ENCODE data around the gene MAMDC2. TPM values are rescaled to one million over a fixed set of nuclear protein-coding genes. Genes with fewer than 3 reads are reported as not detected.
"Not testable (repeated sequence)": the region's sequence is repeated elsewhere in the genome, so short reads cannot be mapped to it uniquely, and the experiment has no call there.

Gene MAMDC2
- total RNA-seq, 6 experiments from 2014 or later, result 0.22 to 1.6 (median 0.37) TPM; not detected in 1

GRCh38 chr9:70197216-70198044, 153.8 kb downstream of the MAMDC2 start:
- H3K4me3 ChIP-seq, result no peak overlapping the region
- no peaks in the 10 kb centered on the region for H3K36me3 ChIP-seq
- 75% methylated on average over 9 of the region's 9 CpGs for WGBS (ENCODE audit: insufficient coverage, low coverage, low lambda C conversion rate, missing lambda C conversion rate)
- H3K9me3 ChIP-seq, result no peaks in the 10 kb centered on the region
- intact Hi-C loops (cut with DNase I), result no loop called here
- ATAC-seq (no peak), DNase-seq (no peak)
- no peaks in the 10 kb centered on the region for H3K4me1 ChIP-seq
- no peaks in the 10 kb centered on the region for H3K27me3 ChIP-seq
- TF ChIP-seq POLR2A (IDR thresholded peaks at IDR 0.05), result no peak
- TF ChIP-seq, protein P1, sequence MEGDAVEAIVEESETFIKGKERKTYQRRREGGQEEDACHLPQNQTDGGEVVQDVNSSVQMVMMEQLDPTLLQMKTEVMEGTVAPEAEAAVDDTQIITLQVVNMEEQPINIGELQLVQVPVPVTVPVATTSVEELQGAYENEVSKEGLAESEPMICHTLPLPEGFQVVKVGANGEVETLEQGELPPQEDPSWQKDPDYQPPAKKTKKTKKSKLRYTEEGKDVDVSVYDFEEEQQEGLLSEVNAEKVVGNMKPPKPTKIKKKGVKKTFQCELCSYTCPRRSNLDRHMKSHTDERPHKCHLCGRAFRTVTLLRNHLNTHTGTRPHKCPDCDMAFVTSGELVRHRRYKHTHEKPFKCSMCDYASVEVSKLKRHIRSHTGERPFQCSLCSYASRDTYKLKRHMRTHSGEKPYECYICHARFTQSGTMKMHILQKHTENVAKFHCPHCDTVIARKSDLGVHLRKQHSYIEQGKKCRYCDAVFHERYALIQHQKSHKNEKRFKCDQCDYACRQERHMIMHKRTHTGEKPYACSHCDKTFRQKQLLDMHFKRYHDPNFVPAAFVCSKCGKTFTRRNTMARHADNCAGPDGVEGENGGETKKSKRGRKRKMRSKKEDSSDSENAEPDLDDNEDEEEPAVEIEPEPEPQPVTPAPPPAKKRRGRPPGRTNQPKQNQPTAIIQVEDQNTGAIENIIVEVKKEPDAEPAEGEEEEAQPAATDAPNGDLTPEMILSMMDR (IDR thresholded peaks at IDR 0.05), result no peak
- H3K27ac ChIP-seq, result no peak overlapping the region

DNA sequence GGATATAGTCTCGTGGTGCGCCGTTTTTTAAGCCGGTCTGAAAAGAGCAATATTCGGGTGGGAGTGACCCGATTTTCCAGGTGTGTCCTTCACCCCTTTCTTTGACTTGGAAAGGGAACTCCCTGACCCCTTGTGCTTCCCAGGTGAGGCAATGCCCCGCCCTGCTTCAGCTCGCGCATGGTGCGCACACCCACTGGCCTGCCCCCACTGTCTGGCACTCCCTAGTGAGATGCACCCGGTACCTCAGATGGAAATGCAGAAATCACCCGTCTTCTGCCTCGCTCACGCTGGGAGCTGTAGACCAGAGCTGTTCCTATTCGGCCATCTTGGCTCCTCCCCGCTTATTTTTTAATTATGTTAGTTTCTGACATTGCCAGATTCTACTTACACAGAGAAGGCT, 161.1 kb downstream of the MAMDC2 start:
- DNase-seq; H3K27ac ChIP-seq; H3K4me1 ChIP-seq; H3K27me3 ChIP-seq; H3K36me3 ChIP-seq; ATAC-seq; intact Hi-C loops (cut with DNase I); H3K9me3 ChIP-seq; H3K4me3 ChIP-seq: not testable (repeated sequence)
- 87% methylated on average over 6 of the region's 16 CpGs for WGBS (ENCODE audit: insufficient coverage, low coverage, low lambda C conversion rate, missing lambda C conversion rate)

GRCh38 chr9:70205366-70206020, 161.8 kb downstream of the MAMDC2 start:
- no peaks in the 10 kb centered on the region for H3K27me3 ChIP-seq
- H3K4me1 ChIP-seq, result no peaks in the 10 kb centered on the region
- 64% methylated on average over 3 of the region's 3 CpGs for WGBS (ENCODE audit: insufficient coverage, low coverage, low lambda C conversion rate, missing lambda C conversion rate)
- no peaks in the 10 kb centered on the region for H3K36me3 ChIP-seq
- intact Hi-C loops (cut with DNase I), result no loop called here
- ATAC-seq, result no peak
- no peak for DNase-seq
- H3K9me3 ChIP-seq, result no peaks in the 10 kb centered on the region
- H3K27ac ChIP-seq, result no peak overlapping the region
- TF ChIP-seq, protein P1 (IDR thresholded peaks at IDR 0.05), result no peak
- no peak for TF ChIP-seq POLR2A (IDR thresholded peaks at IDR 0.05)
- no peak overlapping the region for H3K4me3 ChIP-seq

DNA sequence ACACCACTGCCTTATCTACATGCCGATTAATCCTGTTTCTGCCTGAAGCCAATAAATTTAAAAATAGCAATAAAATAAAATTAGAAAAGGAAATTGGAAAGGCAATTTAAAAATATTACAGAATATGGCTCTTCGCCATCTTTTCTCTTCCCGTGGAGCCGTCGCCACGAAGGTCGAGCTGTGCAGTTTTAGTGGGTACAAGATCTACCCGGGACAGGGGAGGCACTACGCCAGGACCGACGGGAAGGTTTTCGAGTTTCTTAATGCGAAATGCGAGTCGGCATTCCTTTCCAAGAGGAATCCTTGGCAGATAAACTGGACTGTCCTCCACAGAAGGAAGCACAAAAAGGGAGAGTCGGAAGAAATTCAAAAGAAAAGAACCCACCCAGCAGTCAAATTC, 173.4 kb downstream of the MAMDC2 start:
- H3K36me3 ChIP-seq, result no peaks in the 10 kb centered on the region
- H3K27me3 ChIP-seq, result no peaks in the 10 kb centered on the region
- no peak overlapping the region for H3K27ac ChIP-seq
- TF ChIP-seq, protein P1 (IDR thresholded peaks at IDR 0.05), result no peak
- no peak for TF ChIP-seq POLR2A (IDR thresholded peaks at IDR 0.05)
- DNase-seq (no peak), ATAC-seq (no peak)
- intact Hi-C loops (cut with DNase I), result no loop called here
- no peaks in the 10 kb centered on the region for H3K9me3 ChIP-seq
- H3K4me3 ChIP-seq, result no peak overlapping the region
- H3K4me1 ChIP-seq, result no peaks in the 10 kb centered on the region
- 86% methylated on average over 11 of the region's 16 CpGs for WGBS (ENCODE audit: insufficient coverage, low coverage, low lambda C conversion rate, missing lambda C conversion rate)

GRCh38 chr9:70218767-70219166, 175.1 kb downstream of the MAMDC2 start:
- H3K36me3 ChIP-seq, result no peaks in the 10 kb centered on the region
- 0% methylated on average over 1 of the region's 1 CpG for WGBS (ENCODE audit: insufficient coverage, low coverage, low lambda C conversion rate, missing lambda C conversion rate)

More at GRCh38 chr9:70218767-70219166, 175.1 kb downstream of the MAMDC2 start:
- Histone ChIP-seq H3K4me3 (no peak overlapping the region), H3K27ac (no peak overlapping the region), H3K27me3 (no peaks in the 10 kb centered on the region), H3K9me3 (no peaks in the 10 kb centered on the region), H3K4me1 (no peaks in the 10 kb centered on the region)
- no peak for TF ChIP-seq POLR2A (IDR thresholded peaks at IDR 0.05)
- TF ChIP-seq, protein P1 (IDR thresholded peaks at IDR 0.05), result no peak
- no peak for DNase-seq
- intact Hi-C loops (cut with DNase I), result no loop called here
- no peak for ATAC-seq
